GM23338 (cell line): ENCODE results near the gene SPRYD7.

Experiments used
- CREB1 ChIP-seq: fragments of 250-450 bp; sonication (Bioruptor Pico); IDR thresholded peaks from 2 replicates; pipeline ENCODE4 v1.5.0; 2020; ENCODE audit warnings: low read depth, mild to moderate bottlenecking, moderate library complexity
- EZH2 ChIP-seq: fragments of 200-600 bp; sonication (generic); IDR thresholded peaks from one replicate; pipeline ENCODE4 v1.8.0; 2017; ENCODE audit warnings: antibody characterized with exemption, mild to moderate bottlenecking, low read depth; ENCODE audit not compliant: unreplicated experiment
- EZH2phosphoT487 ChIP-seq: fragments of 200-600 bp; sonication (generic); IDR thresholded peaks from one replicate; pipeline ENCODE4 v1.8.1; 2018; ENCODE audit warnings: antibody characterized with exemption; ENCODE audit not compliant: unreplicated experiment
- NANOG ChIP-seq: IDR thresholded peaks from 2 replicates; pipeline ENCODE4 v1.6.1; 2016; ENCODE audit warnings: antibody characterized with exemption, borderline replicate concordance
- POLR2AphosphoS5 ChIP-seq: IDR thresholded peaks from 2 replicates; pipeline ENCODE4 v1.6.1; 2016; ENCODE audit warnings: antibody characterized with exemption, low read depth
- ZNF114 ChIP-seq: fragments of 250-450 bp; sonication (Bioruptor Pico); IDR thresholded peaks from 2 replicates; pipeline ENCODE4 v1.5.0; 2020; ENCODE audit warnings: mild to moderate bottlenecking, moderate library complexity
- TF ChIP-seq, protein P1 (sequence below), 2 experiments: fragments of 200-600 bp in 1 of 2; sonication (generic) in 1 of 2; conservative IDR thresholded peaks; 2 replicates each; pipeline versions ENCODE4 v1.5.1 to v1.6.1; 2016 to 2017; ENCODE audit warnings: antibody characterized with exemption in 2 of 2, low read depth in 2 of 2, mild to moderate bottlenecking in 2 of 2, moderate library complexity in 1 of 2
- TF ChIP-seq, protein P2 (sequence below): IDR thresholded peaks from one replicate; pipeline ENCODE4 v1.6.1; 2018; ENCODE audit warnings: antibody characterized with exemption; ENCODE audit not compliant: unreplicated experiment

DNA sequence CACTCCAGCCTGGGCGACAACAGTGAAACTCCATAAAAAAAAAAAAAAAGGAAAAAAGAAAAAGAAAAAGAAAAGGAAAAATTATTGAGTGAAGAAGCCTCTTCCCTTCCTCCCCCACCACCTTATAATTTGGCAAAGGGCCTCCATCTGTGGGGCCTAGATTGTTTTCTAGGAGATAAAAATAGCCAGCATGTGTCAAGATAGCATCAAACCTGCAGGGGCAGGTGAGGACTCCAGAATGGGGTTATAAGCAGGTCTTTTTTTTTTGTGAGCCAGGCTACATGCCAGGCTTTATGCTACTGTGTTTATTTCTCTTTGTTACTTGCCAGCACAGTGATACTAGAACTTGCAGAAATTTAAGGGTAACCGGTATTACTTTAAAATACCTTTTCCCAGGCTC lies 49.0 kb upstream of the SPRYD7 start:
- TF ChIP-seq, protein P1, sequence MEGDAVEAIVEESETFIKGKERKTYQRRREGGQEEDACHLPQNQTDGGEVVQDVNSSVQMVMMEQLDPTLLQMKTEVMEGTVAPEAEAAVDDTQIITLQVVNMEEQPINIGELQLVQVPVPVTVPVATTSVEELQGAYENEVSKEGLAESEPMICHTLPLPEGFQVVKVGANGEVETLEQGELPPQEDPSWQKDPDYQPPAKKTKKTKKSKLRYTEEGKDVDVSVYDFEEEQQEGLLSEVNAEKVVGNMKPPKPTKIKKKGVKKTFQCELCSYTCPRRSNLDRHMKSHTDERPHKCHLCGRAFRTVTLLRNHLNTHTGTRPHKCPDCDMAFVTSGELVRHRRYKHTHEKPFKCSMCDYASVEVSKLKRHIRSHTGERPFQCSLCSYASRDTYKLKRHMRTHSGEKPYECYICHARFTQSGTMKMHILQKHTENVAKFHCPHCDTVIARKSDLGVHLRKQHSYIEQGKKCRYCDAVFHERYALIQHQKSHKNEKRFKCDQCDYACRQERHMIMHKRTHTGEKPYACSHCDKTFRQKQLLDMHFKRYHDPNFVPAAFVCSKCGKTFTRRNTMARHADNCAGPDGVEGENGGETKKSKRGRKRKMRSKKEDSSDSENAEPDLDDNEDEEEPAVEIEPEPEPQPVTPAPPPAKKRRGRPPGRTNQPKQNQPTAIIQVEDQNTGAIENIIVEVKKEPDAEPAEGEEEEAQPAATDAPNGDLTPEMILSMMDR (conservative IDR thresholded peaks at IDR 0.05; ENCODE audit: low read depth in 2 of 2), result no peak
- no peak for TF ChIP-seq POLR2AphosphoS5
- no peak for TF ChIP-seq CREB1 (CRISPR knock-in tag)
- TF ChIP-seq ZNF114, result no peak
- TF ChIP-seq, protein P2, sequence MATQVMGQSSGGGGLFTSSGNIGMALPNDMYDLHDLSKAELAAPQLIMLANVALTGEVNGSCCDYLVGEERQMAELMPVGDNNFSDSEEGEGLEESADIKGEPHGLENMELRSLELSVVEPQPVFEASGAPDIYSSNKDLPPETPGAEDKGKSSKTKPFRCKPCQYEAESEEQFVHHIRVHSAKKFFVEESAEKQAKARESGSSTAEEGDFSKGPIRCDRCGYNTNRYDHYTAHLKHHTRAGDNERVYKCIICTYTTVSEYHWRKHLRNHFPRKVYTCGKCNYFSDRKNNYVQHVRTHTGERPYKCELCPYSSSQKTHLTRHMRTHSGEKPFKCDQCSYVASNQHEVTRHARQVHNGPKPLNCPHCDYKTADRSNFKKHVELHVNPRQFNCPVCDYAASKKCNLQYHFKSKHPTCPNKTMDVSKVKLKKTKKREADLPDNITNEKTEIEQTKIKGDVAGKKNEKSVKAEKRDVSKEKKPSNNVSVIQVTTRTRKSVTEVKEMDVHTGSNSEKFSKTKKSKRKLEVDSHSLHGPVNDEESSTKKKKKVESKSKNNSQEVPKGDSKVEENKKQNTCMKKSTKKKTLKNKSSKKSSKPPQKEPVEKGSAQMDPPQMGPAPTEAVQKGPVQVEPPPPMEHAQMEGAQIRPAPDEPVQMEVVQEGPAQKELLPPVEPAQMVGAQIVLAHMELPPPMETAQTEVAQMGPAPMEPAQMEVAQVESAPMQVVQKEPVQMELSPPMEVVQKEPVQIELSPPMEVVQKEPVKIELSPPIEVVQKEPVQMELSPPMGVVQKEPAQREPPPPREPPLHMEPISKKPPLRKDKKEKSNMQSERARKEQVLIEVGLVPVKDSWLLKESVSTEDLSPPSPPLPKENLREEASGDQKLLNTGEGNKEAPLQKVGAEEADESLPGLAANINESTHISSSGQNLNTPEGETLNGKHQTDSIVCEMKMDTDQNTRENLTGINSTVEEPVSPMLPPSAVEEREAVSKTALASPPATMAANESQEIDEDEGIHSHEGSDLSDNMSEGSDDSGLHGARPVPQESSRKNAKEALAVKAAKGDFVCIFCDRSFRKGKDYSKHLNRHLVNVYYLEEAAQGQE, result no peak
- TF ChIP-seq EZH2, result no peak
- no peak for TF ChIP-seq NANOG
- no peak for TF ChIP-seq EZH2phosphoT487
